ENCODE data around the gene PLCL2. TPM values are rescaled to one million over a fixed set of nuclear protein-coding genes. Genes with fewer than 3 reads are reported as not detected.

The PLCL2 gene
- total and polyA plus RNA-seq, 8 donors = 1.8 to 12.1 (median 7.4) TPM

DNA sequence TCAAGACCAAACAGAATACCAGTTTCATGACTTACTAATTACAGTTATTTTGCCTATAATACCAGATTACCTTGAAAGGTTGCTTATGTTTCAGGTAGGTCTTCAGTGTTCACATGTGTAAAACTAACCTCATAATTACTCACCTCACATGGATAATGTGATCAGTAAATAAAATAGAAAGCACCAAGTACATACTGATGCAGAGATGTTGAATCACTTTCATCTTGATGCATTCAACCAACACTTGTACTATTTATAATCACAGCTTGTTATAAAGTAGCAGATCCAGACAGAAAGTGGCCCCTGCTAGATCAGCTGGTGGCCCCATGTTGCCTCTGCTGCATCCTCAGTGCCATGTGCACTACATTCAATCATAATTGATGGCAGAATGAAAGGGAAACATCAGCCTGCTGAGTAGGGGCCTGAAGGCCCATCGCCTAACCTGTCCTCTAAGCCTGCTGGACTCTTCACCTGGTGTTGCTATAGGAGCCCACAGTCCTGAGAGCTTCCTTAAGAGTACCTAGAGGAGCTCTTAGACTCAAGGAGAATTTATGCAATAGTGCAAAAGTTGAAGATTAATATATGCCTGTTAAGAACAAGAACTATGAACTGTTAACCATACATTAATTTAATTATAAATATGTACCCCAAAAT lies 154.3 kb downstream of the PLCL2 start:
- no peaks in the 10 kb centered on the region for H3K36me3 ChIP-seq
- ATAC-seq (peak in 2 of 4 donors; percentile 26 to 43), DNase-seq (no peak), FAIRE-seq (no peak)
- TF ChIP-seq, protein P1, sequence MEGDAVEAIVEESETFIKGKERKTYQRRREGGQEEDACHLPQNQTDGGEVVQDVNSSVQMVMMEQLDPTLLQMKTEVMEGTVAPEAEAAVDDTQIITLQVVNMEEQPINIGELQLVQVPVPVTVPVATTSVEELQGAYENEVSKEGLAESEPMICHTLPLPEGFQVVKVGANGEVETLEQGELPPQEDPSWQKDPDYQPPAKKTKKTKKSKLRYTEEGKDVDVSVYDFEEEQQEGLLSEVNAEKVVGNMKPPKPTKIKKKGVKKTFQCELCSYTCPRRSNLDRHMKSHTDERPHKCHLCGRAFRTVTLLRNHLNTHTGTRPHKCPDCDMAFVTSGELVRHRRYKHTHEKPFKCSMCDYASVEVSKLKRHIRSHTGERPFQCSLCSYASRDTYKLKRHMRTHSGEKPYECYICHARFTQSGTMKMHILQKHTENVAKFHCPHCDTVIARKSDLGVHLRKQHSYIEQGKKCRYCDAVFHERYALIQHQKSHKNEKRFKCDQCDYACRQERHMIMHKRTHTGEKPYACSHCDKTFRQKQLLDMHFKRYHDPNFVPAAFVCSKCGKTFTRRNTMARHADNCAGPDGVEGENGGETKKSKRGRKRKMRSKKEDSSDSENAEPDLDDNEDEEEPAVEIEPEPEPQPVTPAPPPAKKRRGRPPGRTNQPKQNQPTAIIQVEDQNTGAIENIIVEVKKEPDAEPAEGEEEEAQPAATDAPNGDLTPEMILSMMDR (IDR thresholded peaks at IDR 0.05) = no peak
- intact Hi-C loops (cut with DNase I) = loop anchor here in 2 of 3 donors (10.0 kb wide), 2 partner anchors 154 to 434 kb away; partner anchors contain the start of genes DAZL (in 1 of the 2) and PLCL2 (in 1 of the 2)
- WGBS, 2 donors = 97 to 98% methylated on average over 1 of the region's 1 CpG
- H3K27ac ChIP-seq = peak overlapping the region in 2 of 4 donors; percentile 34 to 38
- H3K4me1 ChIP-seq = peaks cover 0 to 11% (median 0%) of the 10 kb centered on the region in 3 donors
- no peaks in the 10 kb centered on the region for H3K27me3 ChIP-seq
- no peaks in the 10 kb centered on the region for H3K9me3 ChIP-seq
- H3K4me3 ChIP-seq = no peak overlapping the region

DNA sequence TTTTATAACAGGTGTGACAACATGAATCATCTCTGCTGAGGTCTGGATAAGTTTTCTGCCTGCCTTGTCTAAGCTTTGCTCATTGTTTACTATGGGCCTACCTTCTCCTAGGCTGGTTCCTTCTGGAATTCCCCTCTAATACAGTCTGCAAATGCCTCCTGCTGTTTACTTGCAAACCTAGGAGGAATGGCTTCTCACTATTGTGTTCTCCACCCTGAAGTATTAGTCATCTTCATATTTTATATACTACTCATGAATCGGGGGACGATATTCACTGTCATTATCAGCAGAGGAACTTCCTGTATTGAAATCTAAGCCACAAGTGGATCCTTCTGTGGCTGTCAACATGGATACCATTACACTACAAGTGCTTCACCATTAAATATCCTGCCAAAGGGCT lies 154.8 kb downstream of the PLCL2 start:
- H3K4me1 ChIP-seq = peaks cover 0 to 11% (median 0%) of the 10 kb centered on the region in 3 donors
- H3K27me3 ChIP-seq = no peaks in the 10 kb centered on the region
- no peak for FAIRE-seq
- H3K36me3 ChIP-seq = no peaks in the 10 kb centered on the region
- TF ChIP-seq, protein P1 (IDR thresholded peaks at IDR 0.05) = no peak
- peak in 3 of 4 donors; percentile 66 to 96 (median 88) for ATAC-seq
- intact Hi-C loops (cut with DNase I) = loop anchor here in 2 of 3 donors (10.0 kb wide), 2 partner anchors 155 to 435 kb away; partner anchors contain the start of genes DAZL (in 1 of the 2) and PLCL2 (in 1 of the 2)
- WGBS, 2 donors = 60 to 72% methylated on average over 2 of the region's 2 CpGs
- H3K4me3 ChIP-seq = no peak overlapping the region
- DNase-seq = no peak
- peak overlapping the region in 2 of 4 donors; percentile 34 to 38 for H3K27ac ChIP-seq
- no peaks in the 10 kb centered on the region for H3K9me3 ChIP-seq

DNA sequence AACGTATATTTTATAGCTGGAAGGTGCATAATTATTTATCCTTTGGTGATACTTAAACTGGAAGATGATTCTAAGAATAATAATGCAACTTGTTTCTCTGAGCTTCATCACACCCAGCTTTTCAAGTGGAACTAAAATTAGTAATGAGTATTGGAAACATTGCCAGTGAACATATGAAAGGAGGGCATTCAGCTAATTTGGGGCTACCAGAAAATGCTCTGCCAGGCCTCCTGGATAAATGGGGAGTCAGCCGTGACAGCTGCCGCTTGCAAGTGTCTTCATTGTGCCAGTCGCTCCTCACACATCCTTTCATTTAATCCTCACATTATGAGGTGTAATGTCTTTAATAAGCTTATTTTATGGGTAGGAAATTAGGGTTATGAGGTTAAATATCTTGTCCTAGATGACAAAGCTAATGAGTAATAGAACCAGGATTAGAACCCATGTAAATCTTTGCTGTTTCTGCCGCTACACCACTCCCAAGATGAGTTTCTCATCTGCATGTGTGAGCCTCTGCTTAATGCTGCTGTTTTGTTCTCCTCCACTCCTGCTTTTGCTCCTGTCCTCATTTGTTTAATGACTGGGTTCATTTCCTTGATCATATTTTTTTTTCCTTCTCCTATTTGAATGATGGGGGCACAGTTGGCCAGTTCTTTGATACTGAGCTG lies 155.7 kb downstream of the PLCL2 start:
- DNase-seq = no peak
- Histone ChIP-seq H3K36me3 (no peaks in the 10 kb centered on the region), H3K27ac (no peak overlapping the region), H3K27me3 (no peaks in the 10 kb centered on the region), H3K4me3 (no peak overlapping the region), H3K9me3 (no peaks in the 10 kb centered on the region), H3K4me1 (peaks cover 0 to 11% (median 0%) of the 10 kb centered on the region in 3 donors)
- intact Hi-C loops (cut with DNase I) = no loop called here
- FAIRE-seq = no peak
- 94 to 96% methylated on average over 5 of the region's 5 CpGs for WGBS, 2 donors
- ATAC-seq = no peak
- TF ChIP-seq, protein P1 (IDR thresholded peaks at IDR 0.05) = no peak

DNA sequence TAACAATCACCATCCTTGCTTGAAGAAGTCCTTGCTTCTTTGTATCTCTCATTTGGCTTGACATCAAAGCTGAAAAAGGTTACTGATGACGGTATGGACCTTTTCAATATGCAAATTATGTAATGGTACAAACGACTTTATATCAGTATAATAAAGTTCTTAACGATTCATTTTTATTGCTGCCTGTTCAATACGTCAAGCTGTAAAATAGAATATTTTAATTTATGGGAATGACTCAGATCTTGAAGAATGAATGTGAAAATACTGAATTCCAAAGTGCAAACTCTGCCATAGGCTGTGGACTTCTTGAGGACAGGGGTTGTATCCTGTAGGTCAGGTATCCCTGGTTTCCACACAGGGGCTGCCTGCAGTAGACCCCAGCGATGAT lies 156.2 kb downstream of the PLCL2 start:
- H3K36me3 ChIP-seq = no peaks in the 10 kb centered on the region
- no peaks in the 10 kb centered on the region for H3K9me3 ChIP-seq
- no peaks in the 10 kb centered on the region for H3K27me3 ChIP-seq
- FAIRE-seq (no peak), DNase-seq (no peak), ATAC-seq (no peak)
- intact Hi-C loops (cut with DNase I) = no loop called here
- no peak overlapping the region for H3K27ac ChIP-seq
- TF ChIP-seq, protein P1 (IDR thresholded peaks at IDR 0.05) = no peak
- peaks cover 0 to 11% (median 0%) of the 10 kb centered on the region in 3 donors for H3K4me1 ChIP-seq
- no peak overlapping the region for H3K4me3 ChIP-seq
- 78 to 85% methylated on average over 5 of the region's 5 CpGs for WGBS, 2 donors
